Osteoblast (primary cell): ENCODE measurements around the gene ANGPTL2. TPM values are rescaled to one million over a fixed set of nuclear protein-coding genes. Genes with fewer than 3 reads are reported as not detected.

ENCODE experiments used
- DNase-seq: peaks from one replicate; pipeline ENCODE4 v3.0.0; 2011; ENCODE audit warnings: low spot score, mixed read lengths; ENCODE audit not compliant: insufficient read length; ENCODE audit errors: missing footprints
- H2AFZ ChIP-seq: 2 replicates; pipeline ENCODE4 v1.6.0; 2011; ENCODE audit warnings: mild to moderate bottlenecking, low read length
- H3K27ac ChIP-seq: 2 replicates; pipeline ENCODE4 v1.5.1; 2011; ENCODE audit warnings: mild to moderate bottlenecking, low read depth, low read length, moderate library complexity
- H3K27me3 ChIP-seq: 2 replicates; pipeline ENCODE4 v1.6.0; 2012; ENCODE audit warnings: mild to moderate bottlenecking, control low read depth, inconsistent platforms, low read length, moderate library complexity; ENCODE audit not compliant: insufficient read depth
- H3K36me3 ChIP-seq: 2 replicates; pipeline ENCODE4 v1.5.1; 2011; ENCODE audit warnings: mild to moderate bottlenecking, low read length, control low read depth, moderate library complexity; ENCODE audit not compliant: insufficient read depth
- H3K4me1 ChIP-seq: 2 replicates; pipeline ENCODE4 v1.5.1; 2011; ENCODE audit warnings: mild to moderate bottlenecking, low read length, control low read depth, moderate library complexity; ENCODE audit not compliant: insufficient read depth
- H3K4me2 ChIP-seq: 2 replicates; pipeline ENCODE4 v1.6.0; 2011; ENCODE audit warnings: mild to moderate bottlenecking, low read length; ENCODE audit not compliant: insufficient read depth
- H3K4me3 ChIP-seq: fragments of 200-600 bp; sonication (generic); 3 replicates; pipeline ENCODE4 v1.5.1; 2012; ENCODE audit warnings: mild to moderate bottlenecking, low read length, inconsistent platforms; ENCODE audit not compliant: insufficient read depth
- H3K79me2 ChIP-seq: 2 replicates; pipeline ENCODE4 v1.6.0; 2012; ENCODE audit warnings: mild to moderate bottlenecking, low read length, control low read depth, inconsistent platforms; ENCODE audit not compliant: insufficient read depth
- H3K9me3 ChIP-seq: 2 replicates; pipeline ENCODE4 v1.5.1; 2011; ENCODE audit warnings: low read depth, low read length, control low read depth
- H4K20me1 ChIP-seq: 2 replicates; pipeline ENCODE4 v1.6.0; 2012; ENCODE audit warnings: mild to moderate bottlenecking, low read length, control low read depth; ENCODE audit not compliant: insufficient read depth
- CTCF ChIP-seq: IDR thresholded peaks from 2 replicates; pipeline ENCODE4 v1.5.1; 2011; ENCODE audit warnings: mild to moderate bottlenecking, low read depth, low read length, moderate library complexity; ENCODE audit errors: extremely low read depth
- total RNA-seq: library from RNA; depleted of rRNA; stranded (reverse); fragments of >200 nt; gene quantifications from 2 replicates; pipeline ENCODE4 v1.2.3, GENCODE V29; 2012

Gene ANGPTL2
- total RNA-seq, 1 donor, result 39.8 TPM

GRCh38 chr9:127126971-127127370 lies 4.5 kb upstream of the ANGPTL2 start:
- H3K36me3 ChIP-seq, result no peaks in the 10 kb centered on the region
- DNase-seq, result no peak
- no peak overlapping the region for H3K27ac ChIP-seq

DNA sequence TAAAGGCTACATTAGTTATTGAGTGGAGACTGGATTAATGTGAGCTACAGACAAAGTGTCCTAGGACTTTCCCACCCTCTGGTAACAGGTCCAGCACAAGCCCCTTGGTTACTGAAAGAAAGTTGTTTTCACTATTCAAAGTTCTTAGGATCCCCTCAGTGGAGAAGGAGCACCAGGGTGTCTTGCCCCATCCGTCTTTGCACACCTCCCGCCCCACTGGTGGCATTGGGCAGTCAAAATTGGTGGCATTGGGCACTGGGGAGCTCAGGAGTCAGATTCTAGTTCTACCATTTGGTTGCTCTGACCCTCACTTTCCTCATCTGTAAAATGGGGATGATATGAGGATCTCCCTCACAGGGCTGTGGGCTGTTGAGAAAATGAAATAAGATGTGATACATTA lies 2.4 kb upstream of the ANGPTL2 start:
- Histone ChIP-seq H3K9me3 (no peaks in the 10 kb centered on the region), H3K4me1 (peaks cover 31% of the 10 kb centered on the region), H3K27me3 (no peaks in the 10 kb centered on the region), H3K4me2 (no peak overlapping the region), H3K36me3 (no peaks in the 10 kb centered on the region), H4K20me1 (peaks cover 6% of the 10 kb centered on the region), H3K79me2 (no peaks in the 10 kb centered on the region), H3K27ac (no peak overlapping the region), H3K4me3 (no peak overlapping the region), H2AFZ (no peak overlapping the region)
- no peak for TF ChIP-seq CTCF
- no peak for DNase-seq

More at GRCh38 chr9:127126971-127127370, 4.5 kb upstream of the ANGPTL2 start:
- peaks cover 36% of the 10 kb centered on the region for H3K4me1 ChIP-seq
- H3K9me3 ChIP-seq, result no peaks in the 10 kb centered on the region
- TF ChIP-seq CTCF, result no peak
- H3K27me3 ChIP-seq, result no peaks in the 10 kb centered on the region
- no peak overlapping the region for H2AFZ ChIP-seq
- no peak overlapping the region for H3K4me2 ChIP-seq
- H4K20me1 ChIP-seq, result no peaks in the 10 kb centered on the region
- H3K79me2 ChIP-seq, result no peaks in the 10 kb centered on the region
- H3K4me3 ChIP-seq, result no peak overlapping the region

- peaks cover 31% of the 10 kb centered on the region for H3K4me1 ChIP-seq
Measured at GRCh38 chr9:127124111-127124531, 1.7 kb upstream of the ANGPTL2 start.

More at GRCh38 chr9:127124111-127124531, 1.7 kb upstream of the ANGPTL2 start:
- no peak for DNase-seq
- H3K4me3 ChIP-seq, result no peak overlapping the region
- H2AFZ ChIP-seq, result no peak overlapping the region
- H3K4me2 ChIP-seq, result no peak overlapping the region
- no peak for TF ChIP-seq CTCF
- no peaks in the 10 kb centered on the region for H3K79me2 ChIP-seq
- H3K9me3 ChIP-seq, result no peaks in the 10 kb centered on the region
- no peaks in the 10 kb centered on the region for H3K36me3 ChIP-seq
- H4K20me1 ChIP-seq, result peaks cover 11% of the 10 kb centered on the region
- H3K27me3 ChIP-seq, result no peaks in the 10 kb centered on the region
- no peak overlapping the region for H3K27ac ChIP-seq
